PC-3 (cell line): Measurements from ENCODE around the gene ANKRD9. TPM values are rescaled to one million over a fixed set of nuclear protein-coding genes. Genes with fewer than 3 reads are reported as not detected.
A peak's percentile ranks its signal among the peaks of the same experiment; 100 is the strongest.

Experiments used
- ATAC-seq: fragments of 200-7000 bp; cut with Tn5 transposase; 2 replicates; pipeline ENCODE4 v1.9.1; 2020; ENCODE audit warnings: mild to moderate bottlenecking, moderate library complexity
- BruUV-seq: library from RNA; stranded (reverse); fragments of 400-500 nt; replicated peaks from 2 replicates; lab custom pipeline; 2021; lab: Mats Ljungman, UMichigan
- CTCF ChIA-PET: fragments of 300-600 bp; sonication (Branson Sonifier 250); formaldehyde crosslinking; loops from one replicate; lab custom pipeline; 2022; ENCODE audit warnings: antibody characterized with exemption; lab: Charles Lee
- POLR2A ChIA-PET: fragments of 300-600 bp; sonication (Branson Sonifier 250); formaldehyde crosslinking; loops from one replicate; lab custom pipeline; 2022; ENCODE audit warnings: antibody characterized with exemption; ENCODE audit not compliant: unreplicated experiment; lab: Charles Lee
- DNase-seq: peaks from one replicate; pipeline ENCODE4 v3.0.0-alpha.2; 2015
- H2AFZ ChIP-seq: fragments of 300-600 bp; sonication (generic); 2 replicates; pipeline ENCODE4 v1.6.0; 2016; ENCODE audit warnings: antibody characterized with exemption, low read length
- H3F3A ChIP-seq: fragments of 300-600 bp; sonication (generic); one replicate; pipeline ENCODE4 v1.6.0; 2017; ENCODE audit warnings: antibody characterized with exemption, low read length, control low read depth, mild to moderate bottlenecking; ENCODE audit not compliant: unreplicated experiment
- H3K27ac ChIP-seq: fragments of 300-600 bp; sonication (generic); 2 replicates; pipeline ENCODE4 v1.5.1; 2016; ENCODE audit warnings: mild to moderate bottlenecking, low read length
- H3K27me3 ChIP-seq: fragments of 300-600 bp; sonication (generic); 2 replicates; pipeline ENCODE4 v1.6.1; 2016; ENCODE audit warnings: low read length, mixed read lengths
- H3K36me3 ChIP-seq: fragments of 300-600 bp; sonication (generic); 2 replicates; pipeline ENCODE4 v1.6.1; 2016; ENCODE audit warnings: low read depth, mixed run types, low read length, mixed read lengths
- H3K4me1 ChIP-seq: fragments of 300-600 bp; sonication (generic); 2 replicates; pipeline ENCODE4 v1.5.1; 2016; ENCODE audit warnings: low read length; ENCODE audit not compliant: insufficient read depth
- H3K4me2 ChIP-seq: fragments of 300-600 bp; sonication (generic); 2 replicates; pipeline ENCODE4 v1.6.0; 2016; ENCODE audit warnings: low read length
- H3K4me3 ChIP-seq: fragments of 300-600 bp; sonication (generic); 2 replicates; pipeline ENCODE4 v1.5.1; 2016; ENCODE audit warnings: mild to moderate bottlenecking, low read length, mixed read lengths
- H3K79me2 ChIP-seq: fragments of 300-600 bp; sonication (generic); 2 replicates; pipeline ENCODE4 v1.6.1; 2017; ENCODE audit warnings: low read length, mixed read lengths
- H3K9ac ChIP-seq: fragments of 300-600 bp; sonication (generic); 2 replicates; pipeline ENCODE4 v1.6.0; 2016; ENCODE audit warnings: mild to moderate bottlenecking, low read length
- H3K9me2 ChIP-seq: fragments of 300-600 bp; sonication (generic); replicated peaks from 2 replicates; pipeline ENCODE4 v1.6.1; 2016; ENCODE audit warnings: mixed run types, low read length, mixed read lengths
- H3K9me3 ChIP-seq: fragments of 300-600 bp; sonication (generic); 2 replicates; pipeline ENCODE4 v1.6.1; 2016; ENCODE audit warnings: low read length, mixed read lengths
- H4K20me1 ChIP-seq: fragments of 300-600 bp; sonication (generic); 2 replicates; pipeline ENCODE4 v1.6.1; 2016; ENCODE audit warnings: low read length, mixed read lengths
- CTCF ChIP-seq: fragments of 300-600 bp; sonication (generic); conservative IDR thresholded peaks from 2 replicates; pipeline ENCODE4 v1.5.1; 2017; ENCODE audit warnings: antibody characterized with exemption, low read depth, mild to moderate bottlenecking, low read length
- EZH2 ChIP-seq: fragments of 300-600 bp; sonication (generic); IDR thresholded peaks from one replicate; pipeline ENCODE4 v1.6.1; 2017; ENCODE audit warnings: antibody characterized with exemption, mild to moderate bottlenecking, low read length; ENCODE audit not compliant: unreplicated experiment
- EZH2phosphoT487 ChIP-seq: fragments of 300-600 bp; sonication (generic); IDR thresholded peaks from 2 replicates; pipeline ENCODE4 v1.6.1; 2018; ENCODE audit warnings: mild to moderate bottlenecking, antibody characterized with exemption, low read length, borderline replicate concordance
- intact Hi-C: fragments of 100-400 bp; cut with micrococcal nuclease; formaldehyde crosslinking; loops from 2 replicates; pipeline ENCODE4 v1.9.0; 2023
- total RNA-seq: library from RNA; depleted of rRNA; stranded (reverse); fragments of >200 nt; gene quantifications from 2 replicates; pipeline ENCODE4 v1.2.3, GENCODE V29; 2014

ANKRD9 gene
- total RNA-seq, 1 experiment from 2014 or later = 52.6 TPM

GRCh38 chr14:102548616-102549240 lies 39.2 kb upstream of the ANKRD9 start:
- ATAC-seq (no peak), DNase-seq (no peak)
- Histone ChIP-seq H2AFZ (no peak overlapping the region), H3K27me3 (no peaks in the 10 kb centered on the region), H3K9me3 (no peaks in the 10 kb centered on the region), H3K9me2 (no peaks in the 10 kb centered on the region), H3K4me3 (no peak overlapping the region), H3K9ac (no peak overlapping the region), H3K36me3 (no peaks in the 10 kb centered on the region), H3F3A (peaks cover 7% of the 10 kb centered on the region), H3K4me1 (peaks cover 18% of the 10 kb centered on the region), H3K27ac (no peak overlapping the region), H3K4me2 (no peak overlapping the region), H3K79me2 (no peaks in the 10 kb centered on the region), H4K20me1 (no peaks in the 10 kb centered on the region)
- TF ChIP-seq EZH2 (no peak), EZH2phosphoT487 (no peak), CTCF (no peak)
- ChIA-PET CTCF (no interaction called here), POLR2A (no interaction called here)
- BruUV-seq = no TSS peak
- intact Hi-C loops = no loop called here

- Histone ChIP-seq H3K4me2 (0 out of 2 replicates have a peak overlapping the region, but pooled peaks have one; percentile 72), H2AFZ (peak overlapping the region; percentile 81), H3K9me2 (no peaks in the 10 kb centered on the region), H3K9ac (no peak overlapping the region), H4K20me1 (no peaks in the 10 kb centered on the region), H3K4me3 (no peak overlapping the region), H3K27me3 (no peaks in the 10 kb centered on the region), H3F3A (peaks cover 5% of the 10 kb centered on the region), H3K79me2 (no peaks in the 10 kb centered on the region), H3K4me1 (peaks cover 6% of the 10 kb centered on the region), H3K9me3 (no peaks in the 10 kb centered on the region), H3K36me3 (no peaks in the 10 kb centered on the region), H3K27ac (no peak overlapping the region)
- POLR2A ChIA-PET = no interaction called here
- TF ChIP-seq EZH2 (no peak), EZH2phosphoT487 (no peak), CTCF (no peak)
- CTCF ChIA-PET = no interaction called here
- intact Hi-C loops = no loop called here
- no peak for DNase-seq
- no TSS peak for BruUV-seq
- ATAC-seq = peak; percentile 7; the same call in 1 of the 2 replicates
Measured at GRCh38 chr14:102545461-102546265, 36.1 kb upstream of the ANKRD9 start.
